Upper lobe of right lung (tissue), 1 donor: ENCODE measurements around the gene SEBOX. TPM values are rescaled to one million over a fixed set of nuclear protein-coding genes. Genes with fewer than 3 reads are reported as not detected.

Source experiments
- ATAC-seq: fragments of 200-7000 bp; cut with Tn5 transposase; one replicate; pipeline ENCODE4 v1.9.1; 2020; ENCODE audit warnings: mild to moderate bottlenecking, moderate library complexity
- DNase-seq: peaks from one replicate; pipeline ENCODE4 v3.0.0-alpha.2; 2020
- H3K27ac ChIP-seq: fragments of 200-600 bp; one replicate; pipeline ENCODE4 v1.8.0; 2022
- H3K27me3 ChIP-seq: fragments of 200-600 bp; one replicate; pipeline ENCODE4 v1.8.0; 2022; ENCODE audit warnings: mild to moderate bottlenecking
- H3K36me3 ChIP-seq: fragments of 200-600 bp; one replicate; pipeline ENCODE4 v1.8.0; 2022
- H3K4me1 ChIP-seq: fragments of 200-600 bp; one replicate; pipeline ENCODE4 v1.8.0; 2022
- H3K4me3 ChIP-seq: fragments of 200-600 bp; one replicate; pipeline ENCODE4 v1.8.0; 2022; ENCODE audit warnings: mild to moderate bottlenecking
- H3K9me3 ChIP-seq: fragments of 200-600 bp; one replicate; pipeline ENCODE4 v1.8.0; 2022
- CTCF ChIP-seq: fragments of 200-600 bp; IDR thresholded peaks from one replicate; pipeline ENCODE4 v1.8.0; 2022; ENCODE audit warnings: antibody characterized with exemption
- intact Hi-C: fragments of 100-400 bp; cut with DNase I; formaldehyde crosslinking; loops from one replicate; pipeline ENCODE4 v1.11.0; 2022
- total RNA-seq: library from RNA; stranded (reverse); fragmentation: NEBNext Ultra II Directional; extraction: Animal tissue kit (Norgen Biotek cat#: 25700); gene quantifications from one replicate; pipeline ENCODE4 v1.2.1, GENCODE V29; 2021
- donor health status: DM: no; HTN: yes; CAD: no; lungs with severe emphysema.

Gene SEBOX
- total RNA-seq, 1 donor from 2014 or later: not detected

- H3K27ac ChIP-seq: peak overlapping the region; percentile 66
- no peak for ATAC-seq
- H3K4me1 ChIP-seq: peaks cover 22% of the 10 kb centered on the region
- intact Hi-C loops: no loop called here
- no peak for TF ChIP-seq CTCF
- no peaks in the 10 kb centered on the region for H3K36me3 ChIP-seq
- H3K27me3 ChIP-seq: no peaks in the 10 kb centered on the region
- DNase-seq: no peak
- H3K9me3 ChIP-seq: no peaks in the 10 kb centered on the region
- peak overlapping the region; percentile 80 for H3K4me3 ChIP-seq
Measured at GRCh38 chr17:28319598-28319935, 45.4 kb downstream of the SEBOX start.

GRCh38 chr17:28318759-28319597, 46.0 kb downstream of the SEBOX start, which contains the start of gene TMEM97:
TMEM97 (plus strand) TSS chr17:28319200; CDS start chr17:28319240, 40 bp downstream.
- Histone ChIP-seq H3K9me3 (no peaks in the 10 kb centered on the region), H3K4me1 (peaks cover 17% of the 10 kb centered on the region), H3K27me3 (no peaks in the 10 kb centered on the region), H3K4me3 (peak within 1 kb of the TSS; percentile 80), H3K27ac (peak within 1 kb of the TSS; percentile 66), H3K36me3 (no peaks in the 10 kb centered on the region)
- intact Hi-C loops: no loop called here
- TF ChIP-seq CTCF: peak; percentile 7
- DNase-seq (peak; percentile 98), ATAC-seq (peak; percentile 99)

GRCh38 chr17:28317966-28318758, 46.8 kb downstream of the SEBOX start:
- intact Hi-C loops: no loop called here
- no peak for DNase-seq
- Histone ChIP-seq H3K27me3 (no peaks in the 10 kb centered on the region), H3K27ac (no peak overlapping the region), H3K4me1 (peaks cover 15% of the 10 kb centered on the region), H3K36me3 (no peaks in the 10 kb centered on the region), H3K4me3 (peak overlapping the region; percentile 80), H3K9me3 (no peaks in the 10 kb centered on the region)
- no peak for TF ChIP-seq CTCF
- no peak for ATAC-seq

- DNase-seq: no peak
Measured at GRCh38 chr17:28317099-28317965, 47.7 kb downstream of the SEBOX start.

More at GRCh38 chr17:28317099-28317965, 47.7 kb downstream of the SEBOX start:
- H3K9me3 ChIP-seq: no peaks in the 10 kb centered on the region
- H3K27ac ChIP-seq: no peak overlapping the region
- intact Hi-C loops: no loop called here
- no peaks in the 10 kb centered on the region for H3K27me3 ChIP-seq
- ATAC-seq: no peak
- TF ChIP-seq CTCF: no peak
- H3K4me1 ChIP-seq: peaks cover 15% of the 10 kb centered on the region
- H3K4me3 ChIP-seq: no peak overlapping the region
- H3K36me3 ChIP-seq: no peaks in the 10 kb centered on the region
